HEK293 (cell line): ENCODE data around the gene PKDREJ.

Experiments used
- PBX3 ChIP-seq: sonication (generic); formaldehyde crosslinking; IDR thresholded peaks from 2 replicates; pipeline ENCODE4 v1.8.1; 2022; ENCODE audit warnings: mild to moderate bottlenecking, moderate library complexity, missing genetic modification reagents
- RBAK ChIP-seq: fragments of 450-650 bp; formaldehyde crosslinking; IDR thresholded peaks from 2 replicates; pipeline ENCODE4 v1.5.1; 2016; ENCODE audit warnings: missing biosample characterization, missing genetic modification characterization
- YY1 ChIP-seq: fragments of 450-650 bp; formaldehyde crosslinking; IDR thresholded peaks from 2 replicates; pipeline ENCODE4 v1.5.1; 2018; ENCODE audit warnings: missing biosample characterization, missing genetic modification characterization
- ZNF239 ChIP-seq: fragments of 450-650 bp; formaldehyde crosslinking; IDR thresholded peaks from 2 replicates; pipeline ENCODE4 v1.5.1; 2016; ENCODE audit warnings: missing biosample characterization, missing genetic modification characterization
- ZNF350 ChIP-seq: fragments of 450-650 bp; formaldehyde crosslinking; IDR thresholded peaks from 2 replicates; pipeline ENCODE4 v1.5.0; 2017; ENCODE audit warnings: missing biosample characterization, mild to moderate bottlenecking, missing genetic modification characterization
- ZNF398 ChIP-seq: fragments of 450-650 bp; formaldehyde crosslinking; IDR thresholded peaks from 2 replicates; pipeline ENCODE4 v1.5.1; 2017; ENCODE audit warnings: missing biosample characterization, missing genetic modification characterization
- ZNF747 ChIP-seq: fragments of 450-650 bp; formaldehyde crosslinking; IDR thresholded peaks from 2 replicates; pipeline ENCODE4 v1.5.1; 2016; ENCODE audit warnings: missing biosample characterization, missing genetic modification characterization
- ZSCAN30 ChIP-seq: fragments of 450-650 bp; IDR thresholded peaks from 2 replicates; pipeline ENCODE4 v1.5.1; 2018; ENCODE audit warnings: missing biosample characterization, mild to moderate bottlenecking, missing genetic modification characterization, moderate library complexity
- TF ChIP-seq, protein P1 (sequence below): fragments of 450-650 bp; formaldehyde crosslinking; IDR thresholded peaks from 2 replicates; pipeline ENCODE4 v1.5.1; 2016; ENCODE audit warnings: missing biosample characterization, missing genetic modification characterization
- TF ChIP-seq, protein P2 (sequence below): fragments of 450-650 bp; formaldehyde crosslinking; IDR thresholded peaks from 2 replicates; pipeline ENCODE4 v1.5.1; 2016; ENCODE audit warnings: missing biosample characterization, missing genetic modification characterization

DNA sequence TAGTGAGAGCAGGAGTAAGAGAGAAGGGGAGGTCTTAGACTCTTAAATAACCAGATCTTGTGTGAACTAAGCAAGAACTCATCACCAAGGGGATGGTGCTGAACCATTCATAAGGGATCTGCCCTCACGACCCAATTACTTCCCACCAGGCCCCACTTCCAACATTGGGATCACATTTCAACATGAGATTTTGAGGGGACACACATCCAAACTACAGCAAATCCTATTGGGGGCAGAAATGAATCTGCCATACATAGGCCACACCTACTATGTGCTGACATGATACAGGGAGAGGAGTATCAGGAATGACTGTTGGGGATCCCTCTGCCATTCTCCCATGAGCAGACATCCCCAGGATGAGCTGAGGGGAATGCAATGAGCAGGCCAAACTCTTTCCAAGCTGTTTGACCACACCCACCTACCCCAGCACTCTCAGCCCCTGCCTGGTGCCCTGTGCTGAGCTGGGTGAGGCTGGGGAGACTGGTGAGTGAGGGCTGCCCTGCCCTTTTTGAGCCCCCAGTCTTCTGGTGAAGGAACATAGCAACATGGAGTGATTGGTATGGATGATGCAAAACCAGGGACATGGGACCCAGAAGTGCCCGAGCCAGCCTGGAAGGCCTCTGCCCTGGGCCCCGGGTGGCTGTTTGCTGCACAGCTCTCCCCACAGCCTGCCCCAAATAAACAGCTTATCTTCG, 32.3 kb upstream of the PKDREJ start:
- TF ChIP-seq RBAK (tag by site-specific recombination), result no peak
- TF ChIP-seq, protein P1, sequence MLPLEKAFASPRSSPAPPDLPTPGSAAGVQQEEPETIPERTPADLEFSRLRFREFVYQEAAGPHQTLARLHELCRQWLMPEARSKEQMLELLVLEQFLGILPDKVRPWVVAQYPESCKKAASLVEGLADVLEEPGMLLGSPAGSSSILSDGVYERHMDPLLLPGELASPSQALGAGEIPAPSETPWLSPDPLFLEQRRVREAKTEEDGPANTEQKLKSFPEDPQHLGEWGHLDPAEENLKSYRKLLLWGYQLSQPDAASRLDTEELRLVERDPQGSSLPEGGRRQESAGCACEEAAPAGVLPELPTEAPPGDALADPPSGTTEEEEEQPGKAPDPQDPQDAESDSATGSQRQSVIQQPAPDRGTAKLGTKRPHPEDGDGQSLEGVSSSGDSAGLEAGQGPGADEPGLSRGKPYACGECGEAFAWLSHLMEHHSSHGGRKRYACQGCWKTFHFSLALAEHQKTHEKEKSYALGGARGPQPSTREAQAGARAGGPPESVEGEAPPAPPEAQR (tag by site-specific recombination), result no peak
- TF ChIP-seq, protein P2, sequence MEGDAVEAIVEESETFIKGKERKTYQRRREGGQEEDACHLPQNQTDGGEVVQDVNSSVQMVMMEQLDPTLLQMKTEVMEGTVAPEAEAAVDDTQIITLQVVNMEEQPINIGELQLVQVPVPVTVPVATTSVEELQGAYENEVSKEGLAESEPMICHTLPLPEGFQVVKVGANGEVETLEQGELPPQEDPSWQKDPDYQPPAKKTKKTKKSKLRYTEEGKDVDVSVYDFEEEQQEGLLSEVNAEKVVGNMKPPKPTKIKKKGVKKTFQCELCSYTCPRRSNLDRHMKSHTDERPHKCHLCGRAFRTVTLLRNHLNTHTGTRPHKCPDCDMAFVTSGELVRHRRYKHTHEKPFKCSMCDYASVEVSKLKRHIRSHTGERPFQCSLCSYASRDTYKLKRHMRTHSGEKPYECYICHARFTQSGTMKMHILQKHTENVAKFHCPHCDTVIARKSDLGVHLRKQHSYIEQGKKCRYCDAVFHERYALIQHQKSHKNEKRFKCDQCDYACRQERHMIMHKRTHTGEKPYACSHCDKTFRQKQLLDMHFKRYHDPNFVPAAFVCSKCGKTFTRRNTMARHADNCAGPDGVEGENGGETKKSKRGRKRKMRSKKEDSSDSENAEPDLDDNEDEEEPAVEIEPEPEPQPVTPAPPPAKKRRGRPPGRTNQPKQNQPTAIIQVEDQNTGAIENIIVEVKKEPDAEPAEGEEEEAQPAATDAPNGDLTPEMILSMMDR (tag by site-specific recombination), result no peak
- TF ChIP-seq ZNF747 (tag by site-specific recombination), result no peak
- no peak for TF ChIP-seq YY1 (tag by site-specific recombination)
- no peak for TF ChIP-seq PBX3 (CRISPR knock-in tag)
- TF ChIP-seq ZNF239, result no peak
- TF ChIP-seq ZNF398 (tag by site-specific recombination), result no peak
- TF ChIP-seq ZNF350 (tag by site-specific recombination), result no peak
- TF ChIP-seq ZSCAN30 (tag by site-specific recombination), result no peak
